Calu3 (cell line): Measurements from ENCODE around the gene AGBL1. TPM values are rescaled to one million over a fixed set of nuclear protein-coding genes. Genes with fewer than 3 reads are reported as not detected.

Experiments
- BruUV-seq: library from RNA; stranded (reverse); fragments of 400-500 nt; replicated peaks from 2 replicates; lab custom pipeline; 2021; lab: Mats Ljungman, UMichigan
- CTCF ChIA-PET: fragments of 300-600 bp; sonication (Branson Sonifier 250); formaldehyde crosslinking; loops from one replicate; lab custom pipeline; 2022; ENCODE audit warnings: antibody characterized with exemption; lab: Charles Lee
- DNase-seq: peaks from one replicate; pipeline ENCODE4 v3.0.0; 2022
- H3K27ac Mint-ChIP-seq: one replicate; pipeline ENCODE4 v1.8.0; 2022; ENCODE audit warnings: mixed read lengths; ENCODE audit not compliant: unreplicated experiment
- H3K27me3 Mint-ChIP-seq: one replicate; pipeline ENCODE4 v1.8.0; 2022; ENCODE audit warnings: mixed read lengths; ENCODE audit not compliant: unreplicated experiment
- H3K36me3 Mint-ChIP-seq: one replicate; pipeline ENCODE4 v1.8.0; 2022; ENCODE audit warnings: mild to moderate bottlenecking, moderate library complexity, mixed read lengths; ENCODE audit not compliant: insufficient read depth, unreplicated experiment
- H3K4me1 Mint-ChIP-seq: one replicate; pipeline ENCODE4 v1.8.0; 2022; ENCODE audit warnings: mild to moderate bottlenecking, low read depth, mixed read lengths; ENCODE audit not compliant: unreplicated experiment
- H3K4me3 Mint-ChIP-seq: one replicate; pipeline ENCODE4 v1.8.0; 2022; ENCODE audit warnings: mild to moderate bottlenecking, low read depth, moderate library complexity, mixed read lengths; ENCODE audit not compliant: unreplicated experiment
- H3K9me3 Mint-ChIP-seq: one replicate; pipeline ENCODE4 v1.8.0; 2022; ENCODE audit warnings: low read depth, mixed read lengths; ENCODE audit not compliant: unreplicated experiment
- CTCF ChIP-seq: fragments of 200-600 bp; IDR thresholded peaks from one replicate; pipeline ENCODE4 v1.8.0; 2022; ENCODE audit warnings: antibody characterized with exemption; ENCODE audit not compliant: unreplicated experiment
- intact Hi-C: fragments of 100-400 bp; cut with micrococcal nuclease; formaldehyde crosslinking; loops from one replicate; pipeline ENCODE4 v1.10.0; 2022; ENCODE audit not compliant: unreplicated experiment
- total RNA-seq: library from RNA; stranded (reverse); gene quantifications from 2 replicates; pipeline ENCODE4 v1.2.3, GENCODE V29; 2022

The AGBL1 gene
- total RNA-seq, 1 experiment from 2014 or later: not detected

DNA sequence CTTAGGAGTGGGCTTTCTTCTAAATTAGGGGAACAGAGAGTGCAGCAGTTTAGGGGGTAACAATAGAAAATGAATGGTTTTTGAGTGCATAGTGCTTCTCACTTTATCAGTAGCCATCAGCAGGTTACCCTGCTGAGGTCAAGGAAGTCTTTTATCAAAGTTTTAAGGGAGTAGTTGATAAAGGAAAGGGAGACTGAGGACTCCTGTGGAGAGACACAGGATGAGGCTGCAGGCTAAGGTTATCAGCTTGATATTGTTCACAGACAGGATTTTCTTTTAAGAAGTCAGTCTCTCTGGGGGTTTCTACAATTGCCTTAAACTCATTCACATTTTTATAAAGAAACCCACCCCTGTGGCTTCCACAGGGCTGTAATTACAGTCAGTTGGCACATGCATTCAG is 205.0 kb downstream of the AGBL1 start:
- BruUV-seq: no TSS peak
- intact Hi-C loops: no loop called here
- H3K9me3 Mint-ChIP-seq: peaks cover 12% of the 10 kb centered on the region

DNA sequence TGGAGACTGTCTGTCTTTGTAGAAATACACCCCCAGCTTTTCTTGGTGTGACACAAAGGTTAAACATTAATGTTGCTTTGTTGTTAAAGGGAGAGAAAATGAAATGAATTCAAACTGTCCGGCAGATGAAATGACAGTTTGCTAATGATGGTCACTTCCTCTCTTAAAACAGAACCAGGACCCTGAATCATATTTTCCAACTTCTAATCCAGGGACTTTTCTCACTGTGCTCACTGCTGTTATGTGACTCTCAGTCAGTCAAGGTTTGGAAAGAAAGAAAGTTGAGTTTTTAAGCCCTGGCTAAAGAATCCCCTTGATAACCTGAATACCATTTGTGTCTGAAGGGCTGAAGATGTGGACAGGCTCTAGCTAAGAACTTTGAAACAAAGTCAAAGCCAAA is 215.8 kb downstream of the AGBL1 start:
- CTCF ChIA-PET: no interaction called here
- no peak overlapping the region for H3K27ac Mint-ChIP-seq
- no peaks in the 10 kb centered on the region for H3K4me1 Mint-ChIP-seq
- TF ChIP-seq CTCF: no peak
- no peaks in the 10 kb centered on the region for H3K36me3 Mint-ChIP-seq
- H3K9me3 Mint-ChIP-seq: peaks cover 4% of the 10 kb centered on the region
- no peak overlapping the region for H3K4me3 Mint-ChIP-seq
- BruUV-seq: no TSS peak
- intact Hi-C loops: no loop called here
- no peak for DNase-seq
- H3K27me3 Mint-ChIP-seq: no peaks in the 10 kb centered on the region

More for the DNA sequence above, 205.0 kb downstream of the AGBL1 start:
- Mint-ChIP-seq H3K4me1 (no peaks in the 10 kb centered on the region), H3K27ac (no peak overlapping the region), H3K36me3 (no peaks in the 10 kb centered on the region), H3K27me3 (no peaks in the 10 kb centered on the region), H3K4me3 (no peak overlapping the region)
- DNase-seq: no peak
- TF ChIP-seq CTCF: no peak
- CTCF ChIA-PET: no interaction called here

- Mint-ChIP-seq H3K9me3 (peaks cover 4% of the 10 kb centered on the region), H3K36me3 (no peaks in the 10 kb centered on the region), H3K4me1 (no peaks in the 10 kb centered on the region), H3K27me3 (no peaks in the 10 kb centered on the region), H3K4me3 (no peak overlapping the region), H3K27ac (no peak overlapping the region)
- no peak for TF ChIP-seq CTCF
- no TSS peak for BruUV-seq
- DNase-seq: no peak
- CTCF ChIA-PET: no interaction called here
- intact Hi-C loops: no loop called here
These were observed 217.1 kb downstream of the AGBL1 start for GRCh38 chr15:86296769-86297168.

- Mint-ChIP-seq H3K4me1 (no peaks in the 10 kb centered on the region), H3K27me3 (no peaks in the 10 kb centered on the region), H3K4me3 (no peak overlapping the region), H3K9me3 (peaks cover 3% of the 10 kb centered on the region), H3K36me3 (no peaks in the 10 kb centered on the region), H3K27ac (no peak overlapping the region)
- DNase-seq: no peak
- BruUV-seq: no TSS peak
- intact Hi-C loops: no loop called here
- TF ChIP-seq CTCF: no peak
- CTCF ChIA-PET: interaction anchor here (1.1 kb wide), 1 partner anchor 17 kb away, joined by 3 read pairs; no protein-coding TSS in a partner anchor
These were observed 220.9 kb downstream of the AGBL1 start for GRCh38 chr15:86300390-86301125.
